K562 (cell line): ENCODE measurements around the gene AGK. TPM values are rescaled to one million over a fixed set of nuclear protein-coding genes. Genes with fewer than 3 reads are reported as not detected.

ENCODE experiments used
- ATAC-seq: fragments of 200-7000 bp; cut with Tn5 transposase; 3 replicates; pipeline ENCODE4 v1.9.1; 2020; ENCODE audit warnings: moderate library complexity
- BruUV-seq: library from RNA; stranded (reverse); fragments of 400-500 nt; replicated peaks from 2 replicates; lab custom pipeline; 2021; lab: Mats Ljungman, UMichigan
- CTCF ChIA-PET: fragments of 300-600 bp; formaldehyde crosslinking; extraction: SDS; loops from one replicate; lab custom pipeline; 2021; ENCODE audit warnings: low intra/inter-chr PET ratio; lab: Yijun Ruan, JAX
- POLR2A ChIA-PET: fragments of 300-600, 350-650 bp; sonication (Branson Sonifier 250); formaldehyde crosslinking; extraction: SDS; loops from one replicate; lab custom pipeline; 2021; ENCODE audit warnings: antibody characterized with exemption, inconsistent platforms; lab: Yijun Ruan, JAX
- DNase-seq, 4 experiments: peaks; one replicate each; pipeline versions ENCODE4 v3.0.0 to v3.0.0-alpha.2; 2011 to 2018; ENCODE audit warnings: low spot score in 3 of 4, mixed read lengths in 3 of 4; ENCODE audit errors: extremely low read depth in 1 of 4
- FAIRE-seq: peaks from 2 replicates; lab custom pipeline; 2011; peaks lifted over from hg19 to GRCh38; lab: Jason Lieb, UNC
- H2AFZ ChIP-seq: 2 replicates; pipeline ENCODE4 v1.6.0; 2011; ENCODE audit warnings: low read depth, low read length, control low read depth, inconsistent platforms
- H3K27ac ChIP-seq: fragments of 200-600 bp; 3 replicates; pipeline ENCODE4 v1.8.0; 2011; ENCODE audit warnings: low read depth, mild to moderate bottlenecking, control low read depth, inconsistent platforms, low read length, moderate library complexity, mixed read lengths; ENCODE audit errors: extremely low read depth
- H3K27me3 ChIP-seq, 2 experiments: fragments of 300-600 bp in 1 of 2; 2 replicates in 1 of 2; 3 replicates in 1 of 2; pipeline versions ENCODE4 v1.6.0 to v1.8.0; 2011; ENCODE audit warnings: inconsistent platforms in 2 of 2, low read length in 2 of 2, mild to moderate bottlenecking in 1 of 2, mixed read lengths in 1 of 2, moderate library complexity in 1 of 2; ENCODE audit not compliant: control insufficient read depth in 2 of 2, insufficient read depth in 2 of 2
- H3K36me3 ChIP-seq: fragments of 300-600 bp; 3 replicates; pipeline ENCODE4 v1.8.0; 2011; ENCODE audit warnings: mild to moderate bottlenecking, low read length, inconsistent platforms; ENCODE audit not compliant: control insufficient read depth, insufficient read depth
- H3K4me1 ChIP-seq, 2 experiments: fragments of 200-600 bp in 1 of 2; replicated peaks in 1 of 2; 2 replicates in 1 of 2; 3 replicates in 1 of 2; pipeline versions ENCODE4 v1.5.1 to v1.8.0; 2011; ENCODE audit warnings: inconsistent platforms in 2 of 2, low read length in 2 of 2, mild to moderate bottlenecking in 1 of 2, mixed read lengths in 1 of 2, moderate library complexity in 1 of 2; ENCODE audit not compliant: control insufficient read depth in 2 of 2, insufficient read depth in 2 of 2
- H3K4me2 ChIP-seq: 2 replicates; pipeline ENCODE4 v1.6.1; 2011; ENCODE audit warnings: low read length, control low read depth, inconsistent platforms, mixed read lengths; ENCODE audit not compliant: insufficient read depth
- H3K4me3 ChIP-seq: fragments of 200-600 bp; sonication (generic), shearing (Covaris generic); 2 replicates; pipeline ENCODE4 v1.5.1; 2016; ENCODE audit warnings: control low read depth, inconsistent platforms
- H3K79me2 ChIP-seq: fragments of 200-600 bp; 3 replicates; pipeline ENCODE4 v1.8.0; 2011; ENCODE audit warnings: low read length, inconsistent platforms; ENCODE audit not compliant: control insufficient read depth, insufficient read depth
- H3K9ac ChIP-seq, 2 experiments: 2 replicates each; pipeline versions ENCODE4 v1.6.0 to v1.6.1; 2011; ENCODE audit warnings: low read depth in 2 of 2, low read length in 2 of 2, control low read depth in 1 of 2, inconsistent platforms in 1 of 2, mild to moderate bottlenecking in 1 of 2, mixed read lengths in 1 of 2; ENCODE audit not compliant: insufficient read depth in 1 of 2
- H3K9me1 ChIP-seq: one replicate; pipeline ENCODE4 v1.6.0; 2011; ENCODE audit warnings: inconsistent platforms, mild to moderate bottlenecking, low read length, moderate library complexity; ENCODE audit not compliant: control insufficient read depth, insufficient read depth
- H3K9me3 ChIP-seq: replicated peaks from 2 replicates; pipeline ENCODE4 v1.5.1; 2011; ENCODE audit warnings: low read depth, low read length, inconsistent platforms; ENCODE audit not compliant: control insufficient read depth, insufficient read depth
- H4K20me1 ChIP-seq: replicated peaks from 2 replicates; pipeline ENCODE4 v1.6.1; 2011; ENCODE audit warnings: low read length, inconsistent platforms, mixed read lengths; ENCODE audit not compliant: control insufficient read depth, insufficient read depth
- FOS ChIP-seq: IDR thresholded peaks from 3 replicates; pipeline ENCODE4 v1.6.1; 2011; ENCODE audit not compliant: insufficient read length; ENCODE audit errors: extremely low read depth
- HDAC1 ChIP-seq, 2 experiments: fragments of 450-650 bp; IDR thresholded peaks; 2 replicates each; pipeline ENCODE4 v1.6.1; 2016 to 2017; ENCODE audit warnings: inconsistent platforms in 1 of 2, mild to moderate bottlenecking in 1 of 2, moderate library complexity in 1 of 2
- KAT7 ChIP-seq: sonication (generic); formaldehyde crosslinking; IDR thresholded peaks from 2 replicates; pipeline ENCODE4 v1.8.0; 2022; ENCODE audit warnings: missing genetic modification reagents, mild to moderate bottlenecking, borderline replicate concordance
- MED1 ChIP-seq: sonication (generic); formaldehyde crosslinking; IDR thresholded peaks from 2 replicates; pipeline ENCODE4 v1.8.1; 2023; ENCODE audit warnings: missing genetic modification reagents, borderline replicate concordance
- NFIX ChIP-seq: fragments of 250-450 bp; sonication (Bioruptor Pico); IDR thresholded peaks from 2 replicates; pipeline ENCODE4 v1.4.0; 2020; ENCODE audit warnings: low read depth, mild to moderate bottlenecking, moderate library complexity
- STAT5B ChIP-seq: fragments of 250-450 bp; sonication (Bioruptor Pico); IDR thresholded peaks from 2 replicates; pipeline ENCODE4 v1.8.0; 2021; ENCODE audit warnings: mild to moderate bottlenecking, inconsistent platforms
- SUPT5H ChIP-seq: fragments of 450-650 bp; IDR thresholded peaks from 2 replicates; pipeline ENCODE4 v1.6.1; 2016
- WGBS: fragments of 100-300 bp; shearing (Covaris generic); methylation state at CpG from one replicate; pipeline ENCODE4 v1.1.6; 2016; ENCODE audit warnings: low coverage, mixed read lengths; ENCODE audit not compliant: insufficient coverage; ENCODE audit errors: missing lambda C conversion rate; 5-methylcytosine and 5-hydroxymethylcytosine counted together
- in situ Hi-C: fragments of 300-500 bp; cut with MboI; formaldehyde crosslinking; loops from 4 replicates; pipeline ENCODE4 v1.15.0; 2018; ENCODE audit warnings: inconsistent platforms, mixed read lengths
- intact Hi-C: fragments of 100-400 bp; cut with micrococcal nuclease; formaldehyde crosslinking; loops from 2 replicates; pipeline ENCODE4 v1.14.2; 2022
- polyA plus RNA-seq, 8 experiments: library from polyadenylated mRNA; depleted of rRNA in 4 of 8; stranded (reverse) in 5 of 8; unstranded in 3 of 8; fragments of >200 nt; fragmentation: Nextera tagmentation in 2 of 8; fragmentation: Illumina TruSeq in 1 of 8; extraction: Ambion mirVana in 2 of 8; extraction: Trizol in 1 of 8; gene quantifications; 2 replicates each; pipeline versions ENCODE4 v1.2.1 to v1.2.3, GENCODE V29; 2011 to 2014; ENCODE audit warnings: inconsistent platforms in 1 of 8, missing spikeins in 1 of 8
- total RNA-seq, 7 experiments: library from RNA; depleted of rRNA in 6 of 7; stranded (reverse); fragments of >200 nt in 6 of 7; fragmentation: Illumina TruSeq in 2 of 7; extraction: Trizol in 2 of 7; gene quantifications; 2 replicates each; pipeline versions ENCODE4 v1.2.1 to v1.2.3, GENCODE V29; 2011 to 2021; ENCODE audit warnings: low replicate concordance in 1 of 7
- TF ChIP-seq, protein P1 (sequence below): sonication (generic); IDR thresholded peaks from 2 replicates; pipeline ENCODE4 v1.6.1; 2016

The AGK gene
- total and polyA plus RNA-seq, 9 of the 15 experiments (the other 6 are each of a cell fraction or from before 2014, with no cell fraction given): 50.7 to 128 (median 71.8) TPM

DNA sequence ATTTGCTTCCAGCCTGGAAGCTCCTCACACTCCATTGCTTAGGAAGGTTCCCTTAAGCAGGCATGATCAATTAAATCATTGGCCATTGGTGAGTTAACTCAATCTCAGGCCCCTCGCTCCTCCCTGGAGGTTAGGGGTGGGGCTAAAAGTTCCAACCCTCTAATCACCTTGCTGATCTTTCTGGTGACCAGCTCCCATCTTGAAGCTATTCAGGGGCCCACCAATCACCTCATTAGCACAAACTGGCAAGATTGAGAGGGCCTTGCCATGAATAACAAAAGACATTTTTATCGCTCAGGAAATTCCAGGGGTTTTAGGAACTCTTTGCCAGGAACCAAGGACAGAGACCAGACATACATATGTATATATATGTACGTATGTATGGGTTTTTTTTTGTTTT is 58.4 kb downstream of the AGK start:
- H4K20me1 ChIP-seq: no peaks in the 10 kb centered on the region
- 76% methylated on average over 3 of the region's 3 CpGs for WGBS
- ATAC-seq: no peak
- intact Hi-C loops (no loop called here), in situ Hi-C loops (no loop called here)
- TF ChIP-seq FOS (no peak), KAT7 (no peak), NFIX (no peak), STAT5B (no peak)
- CTCF ChIA-PET: no interaction called here
- H3K9me1 ChIP-seq: no peaks in the 10 kb centered on the region
- H3K27ac ChIP-seq: no peak overlapping the region
- no peak for FAIRE-seq
- no TSS peak for BruUV-seq
- peaks cover 32% of the 10 kb centered on the region for H3K36me3 ChIP-seq
- H2AFZ ChIP-seq: no peak overlapping the region
- no peaks in the 10 kb centered on the region for H3K9me3 ChIP-seq
- no peak overlapping the region for H3K4me2 ChIP-seq
- H3K9ac ChIP-seq: no peak overlapping the region
- H3K4me1 ChIP-seq: no peaks in the 10 kb centered on the region
- no peak overlapping the region for H3K4me3 ChIP-seq
- no peaks in the 10 kb centered on the region for H3K27me3 ChIP-seq
- no peak for DNase-seq
- no peaks in the 10 kb centered on the region for H3K79me2 ChIP-seq
- POLR2A ChIA-PET: interaction anchor here (0.6 kb wide), 1 partner anchor 11 kb away, joined by 3 read pairs; no protein-coding TSS in a partner anchor

DNA sequence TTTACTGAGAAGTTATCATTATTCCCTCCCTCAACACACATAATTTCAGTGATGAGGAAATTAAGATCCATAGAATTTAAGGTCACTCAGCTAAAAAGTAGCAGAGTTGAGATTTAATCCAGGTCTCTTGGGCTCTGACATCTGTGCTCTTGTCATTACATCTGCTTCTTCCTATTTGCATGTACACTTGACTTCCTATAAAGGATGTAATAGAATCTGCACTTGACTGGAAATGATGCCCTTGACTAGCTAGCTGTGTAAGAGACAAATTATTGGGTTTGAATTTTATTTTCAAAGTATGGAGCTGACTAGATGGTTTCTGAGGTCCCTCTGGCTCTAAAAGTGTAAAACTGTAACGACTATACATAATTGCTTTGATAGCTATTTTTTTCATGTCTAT is 59.5 kb downstream of the AGK start:
- ATAC-seq: no peak
- H3K27ac ChIP-seq: no peak overlapping the region
- intact Hi-C loops (no loop called here), in situ Hi-C loops (no loop called here)
- no TSS peak for BruUV-seq
- WGBS: 83% methylated on average over 1 of the region's 1 CpG
- no peak for FAIRE-seq
- H3K27me3 ChIP-seq: no peaks in the 10 kb centered on the region
- H3K9me3 ChIP-seq: no peaks in the 10 kb centered on the region
- H3K4me3 ChIP-seq: no peak overlapping the region
- no peak for DNase-seq
- H3K4me1 ChIP-seq: no peaks in the 10 kb centered on the region
- no peak overlapping the region for H2AFZ ChIP-seq
- H3K79me2 ChIP-seq: no peaks in the 10 kb centered on the region
- ChIA-PET POLR2A (interaction anchor here (0.6 to 1.5 kb wide), 2 partner anchors 16 to 95 kb away, joined by 3 to 4 read pairs; no protein-coding TSS in a partner anchor), CTCF (no interaction called here)
- H3K4me2 ChIP-seq: no peak overlapping the region
- no peak overlapping the region for H3K9ac ChIP-seq
- no peaks in the 10 kb centered on the region for H3K9me1 ChIP-seq
- H4K20me1 ChIP-seq: no peaks in the 10 kb centered on the region
- peaks cover 35% of the 10 kb centered on the region for H3K36me3 ChIP-seq
- TF ChIP-seq SUPT5H: no peak
- no peak for TF ChIP-seq MED1 (CRISPR knock-in tag)
- TF ChIP-seq, protein P1, sequence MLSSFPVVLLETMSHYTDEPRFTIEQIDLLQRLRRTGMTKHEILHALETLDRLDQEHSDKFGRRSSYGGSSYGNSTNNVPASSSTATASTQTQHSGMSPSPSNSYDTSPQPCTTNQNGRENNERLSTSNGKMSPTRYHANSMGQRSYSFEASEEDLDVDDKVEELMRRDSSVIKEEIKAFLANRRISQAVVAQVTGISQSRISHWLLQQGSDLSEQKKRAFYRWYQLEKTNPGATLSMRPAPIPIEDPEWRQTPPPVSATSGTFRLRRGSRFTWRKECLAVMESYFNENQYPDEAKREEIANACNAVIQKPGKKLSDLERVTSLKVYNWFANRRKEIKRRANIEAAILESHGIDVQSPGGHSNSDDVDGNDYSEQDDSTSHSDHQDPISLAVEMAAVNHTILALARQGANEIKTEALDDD: no peak
- no peak for TF ChIP-seq HDAC1 (IDR thresholded peaks at IDR 0.05)
